ENCODE results near the gene TOR2A.

TOR2A gene

DNA sequence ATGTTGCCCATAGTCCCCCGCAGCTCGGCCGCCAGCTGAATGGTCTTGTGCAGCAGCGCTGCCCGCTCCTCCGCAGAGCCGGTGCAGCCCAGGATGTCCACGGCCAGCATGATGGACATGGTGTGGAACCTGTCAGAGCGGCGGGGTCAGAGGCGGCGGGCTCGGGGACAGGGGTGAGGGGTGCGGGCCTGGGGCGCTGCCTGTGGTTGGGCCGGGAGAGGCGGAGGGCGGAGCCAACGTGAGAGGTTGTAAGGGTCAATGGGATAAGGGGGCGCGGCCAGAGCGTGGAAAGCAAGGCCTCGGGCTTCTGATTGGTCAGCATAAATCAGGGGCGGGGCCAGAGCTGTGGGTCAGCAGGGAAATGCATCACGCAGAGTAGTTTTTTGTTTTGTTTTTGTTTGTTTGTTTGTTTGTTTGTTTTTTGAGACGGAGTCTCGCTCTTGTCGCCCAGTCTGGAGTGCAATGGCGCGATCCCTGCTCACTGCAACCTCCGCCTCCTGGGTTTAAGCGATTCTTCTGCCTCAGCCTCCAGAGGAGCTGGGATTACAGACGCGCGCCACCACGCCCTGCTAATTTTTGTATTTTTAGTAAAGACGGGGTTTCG is 6.8 kb upstream of the TOR2A start:
- no peak for DNase-seq

DNA sequence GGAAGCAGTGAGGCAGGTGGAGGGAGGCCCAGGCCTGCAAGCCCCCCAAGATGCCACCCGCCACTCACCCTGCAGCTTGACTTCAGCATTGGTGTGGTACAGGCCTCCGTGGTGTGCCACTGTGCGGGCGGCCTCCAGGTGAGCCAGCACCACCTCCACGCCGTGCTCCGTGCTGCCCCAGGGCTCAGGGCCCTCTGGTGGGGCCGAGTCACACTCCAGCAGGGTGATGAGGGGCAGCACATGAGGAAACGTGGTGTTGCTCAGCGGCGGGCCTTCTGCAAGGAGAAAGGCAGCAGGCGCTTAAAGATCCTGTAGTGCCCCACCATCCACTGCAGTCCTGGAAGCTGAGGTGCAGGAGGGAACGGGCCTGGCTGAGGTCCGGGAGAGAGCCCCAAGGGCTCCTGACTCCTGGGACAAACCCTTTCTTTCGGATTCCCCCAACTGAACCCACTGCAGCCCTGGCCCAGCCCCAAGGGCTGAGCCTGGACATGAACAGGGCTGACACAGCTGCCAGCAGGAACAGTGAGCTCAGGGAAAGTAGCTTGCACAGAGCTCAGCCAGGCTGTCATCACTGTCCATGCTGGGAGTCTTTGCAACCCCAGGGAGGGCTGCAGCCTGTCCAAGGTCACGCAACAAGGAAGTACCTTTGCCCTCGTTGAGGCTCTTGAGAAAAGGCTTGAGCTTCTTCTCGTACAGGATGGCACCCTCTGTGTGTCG is 4.7 kb upstream of the TOR2A start:
- DNase-seq = no peak

GRCh38 chr9:127738666-127739065 is 3.6 kb upstream of the TOR2A start:
- no peak for DNase-seq

GRCh38 chr9:127735530-127736185 is 564 bp upstream of the TOR2A start:
- no peak for DNase-seq

DNA sequence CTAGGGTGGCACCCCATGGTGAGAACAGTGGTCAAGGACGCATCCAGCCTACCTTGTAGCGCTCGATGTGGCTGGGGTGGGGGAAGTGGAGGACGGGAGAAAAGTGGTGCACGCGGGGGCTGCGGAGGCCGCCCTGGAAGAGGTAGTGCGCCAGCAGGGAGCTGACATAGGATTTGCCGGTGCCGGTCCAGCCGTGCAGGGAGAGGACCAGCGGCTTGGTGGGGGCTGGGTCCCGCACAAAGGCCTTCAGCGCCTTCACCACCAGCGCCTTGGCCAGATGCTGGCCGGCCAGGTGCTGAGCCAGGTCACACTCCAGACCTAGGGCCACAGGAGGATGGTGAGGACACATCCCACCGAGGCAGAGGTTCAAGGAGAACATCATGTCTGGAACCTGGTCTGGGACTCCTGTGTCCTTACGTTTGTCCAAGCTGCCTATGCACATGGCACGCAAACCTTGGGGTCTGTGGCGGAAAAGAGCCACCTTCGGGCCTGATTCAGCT is 797 bp downstream of the TOR2A start:
- DNase-seq = no peak

GRCh38 chr9:127733614-127734013 is 1.5 kb downstream of the TOR2A start:
- DNase-seq = no peak

GRCh38 chr9:127732444-127732843 is 2.6 kb downstream of the TOR2A start:
- no peak for DNase-seq

GRCh38 chr9:127731938-127732337 is 3.2 kb downstream of the TOR2A start:
- no peak for DNase-seq

DNA sequence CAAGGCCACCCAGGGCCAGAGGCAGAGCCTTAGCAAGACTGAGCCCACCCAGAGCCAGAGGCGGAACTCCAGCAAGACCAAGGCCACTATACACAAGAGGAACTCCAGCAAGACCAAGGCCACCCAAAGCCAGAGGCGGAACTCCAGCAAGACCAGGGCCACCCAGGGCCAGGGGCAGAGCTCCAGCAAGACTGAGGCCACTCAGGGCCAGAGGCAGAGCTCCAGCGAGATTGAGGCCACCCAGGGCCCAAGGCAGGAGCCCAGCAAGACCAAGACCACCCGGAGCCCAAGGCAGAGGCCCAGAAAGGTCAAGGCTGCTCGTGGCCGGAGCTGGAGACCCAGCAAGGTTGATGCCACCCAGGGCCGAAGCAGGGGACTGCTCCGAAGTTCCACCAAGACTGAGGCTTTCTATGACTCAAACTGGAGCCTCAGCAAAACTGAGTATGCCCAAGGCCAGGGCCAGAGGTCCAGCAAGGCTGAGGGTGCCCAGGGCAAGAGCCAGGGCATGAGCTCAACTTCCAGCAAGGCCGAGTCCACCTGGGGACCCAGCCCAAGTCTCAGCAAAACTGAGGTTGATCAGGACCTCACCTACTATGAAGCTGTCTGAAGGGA is 4.2 kb downstream of the TOR2A start:
- DNase-seq = no peak

DNA sequence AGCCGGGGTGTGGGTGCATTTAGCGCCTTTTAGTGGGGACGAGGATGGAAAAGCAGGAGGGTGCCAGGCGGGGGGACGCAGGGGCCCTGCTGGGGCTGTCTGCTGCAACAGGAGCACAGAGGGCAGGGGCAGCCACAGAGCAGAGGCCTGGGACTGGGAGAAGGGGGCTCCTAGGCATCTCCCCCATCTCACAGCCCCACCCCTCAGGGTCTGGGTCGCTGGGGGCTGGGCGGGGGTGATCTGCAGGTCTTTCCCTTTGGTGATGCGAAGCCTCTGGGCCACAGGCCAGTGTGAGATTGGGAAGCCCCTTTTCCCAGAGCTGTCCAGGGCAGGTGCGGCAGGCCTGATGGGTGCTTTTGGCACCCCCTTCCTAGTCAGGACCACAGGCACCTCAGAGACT is 4.8 kb downstream of the TOR2A start:
- DNase-seq = no peak

GRCh38 chr9:127729522-127730256 is 5.4 kb downstream of the TOR2A start:
- no peak for DNase-seq

DNA sequence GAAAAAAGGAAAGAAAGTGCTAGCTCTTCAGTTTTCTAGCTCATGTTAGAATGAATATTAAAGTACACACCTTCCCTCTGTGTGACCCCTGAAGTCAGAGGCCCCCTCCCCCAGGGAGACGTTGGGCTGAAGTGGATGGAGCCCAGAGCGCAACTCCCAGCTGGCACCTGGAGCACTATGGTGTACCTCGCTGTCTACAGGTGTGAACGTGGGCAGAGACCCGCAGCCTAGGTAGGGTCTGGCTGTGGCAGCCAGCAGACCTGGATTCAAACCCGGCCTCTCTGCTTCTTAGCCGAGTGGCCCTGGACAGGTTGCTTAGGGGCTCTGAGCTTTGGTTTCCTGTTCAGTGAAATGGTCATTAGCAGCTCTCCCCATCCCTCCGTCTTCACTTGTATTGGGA is 6.3 kb downstream of the TOR2A start:
- DNase-seq = no peak

DNA sequence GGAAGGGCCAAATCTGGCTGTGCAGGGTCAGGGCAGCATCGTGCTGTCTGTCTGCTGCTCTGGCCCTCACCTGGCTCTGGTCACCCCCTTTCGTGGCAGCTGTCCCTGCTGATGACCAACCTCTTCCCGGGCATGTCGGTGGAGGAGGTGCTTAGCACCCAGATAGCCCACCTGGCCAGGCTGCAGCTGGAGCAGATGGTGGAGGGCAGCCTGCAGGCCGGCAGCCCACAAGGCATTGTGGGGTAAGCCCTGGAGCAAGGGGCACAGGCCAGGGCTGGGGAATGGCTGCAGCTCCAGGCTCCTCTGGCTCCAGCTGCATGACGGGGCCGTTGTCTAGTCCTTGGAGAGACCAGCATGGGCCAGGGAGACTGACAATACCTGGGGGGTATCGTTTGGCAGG is 8.2 kb downstream of the TOR2A start:
- no peak for DNase-seq

- no peak for DNase-seq
Observed at GRCh38 chr9:127724012-127724411, 11.1 kb downstream of the TOR2A start.

DNA sequence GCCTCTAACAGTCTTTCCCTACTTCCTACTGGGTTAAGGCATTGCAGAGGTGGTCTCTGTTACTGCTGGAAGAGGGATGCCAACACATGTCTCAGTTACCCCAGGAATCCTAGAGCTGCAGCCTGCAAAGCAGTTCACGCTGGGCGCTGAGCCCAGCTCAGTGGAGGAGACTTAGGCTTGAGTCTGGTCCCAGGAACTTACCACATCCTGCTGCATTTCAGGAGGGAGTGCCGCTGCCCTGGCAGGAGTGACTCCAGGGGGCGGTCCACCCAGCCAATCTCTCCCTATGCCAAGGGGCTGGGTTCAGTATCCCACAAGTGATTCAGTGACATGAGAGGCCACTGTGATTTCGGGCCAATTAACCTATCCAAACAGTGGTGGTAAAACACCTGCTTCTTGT is 11.7 kb downstream of the TOR2A start:
- no peak for DNase-seq

- DNase-seq = no peak
Observed at GRCh38 chr9:127723013-127723412, 12.1 kb downstream of the TOR2A start.

DNA sequence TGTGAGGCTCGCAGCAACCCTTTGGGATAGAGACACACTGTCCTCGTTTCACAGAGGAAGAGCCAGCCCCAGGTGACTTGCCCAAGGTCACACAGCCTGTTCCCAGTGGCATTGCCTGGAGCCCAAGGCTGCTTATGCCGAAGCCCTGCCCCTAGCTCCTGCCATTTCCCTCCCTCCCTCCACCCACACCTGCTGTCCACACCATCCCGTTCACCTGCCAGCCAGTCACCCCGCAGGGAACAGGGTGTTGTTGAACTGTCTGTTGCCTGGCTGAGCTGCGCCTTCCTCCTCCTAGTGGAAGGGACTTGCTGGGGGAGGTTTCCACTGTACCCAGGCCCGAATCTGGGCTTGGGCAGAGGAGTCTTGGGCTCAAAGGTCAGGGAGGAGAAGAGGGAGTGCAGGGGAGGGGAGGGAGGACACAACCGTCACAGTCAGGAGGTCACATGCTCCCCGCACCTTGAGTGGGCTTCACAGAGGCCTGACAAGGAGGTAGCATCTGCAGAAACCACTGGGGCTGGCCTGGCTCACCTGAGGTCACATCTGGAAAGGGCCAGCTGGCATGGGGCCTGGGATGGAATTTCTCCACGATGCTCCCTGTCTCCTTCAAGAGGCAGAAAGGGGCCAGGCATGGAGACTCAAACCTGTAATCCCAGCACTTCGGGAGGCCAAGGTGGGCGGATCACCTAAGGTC is 12.9 kb downstream of the TOR2A start:
- no peak for DNase-seq

DNA sequence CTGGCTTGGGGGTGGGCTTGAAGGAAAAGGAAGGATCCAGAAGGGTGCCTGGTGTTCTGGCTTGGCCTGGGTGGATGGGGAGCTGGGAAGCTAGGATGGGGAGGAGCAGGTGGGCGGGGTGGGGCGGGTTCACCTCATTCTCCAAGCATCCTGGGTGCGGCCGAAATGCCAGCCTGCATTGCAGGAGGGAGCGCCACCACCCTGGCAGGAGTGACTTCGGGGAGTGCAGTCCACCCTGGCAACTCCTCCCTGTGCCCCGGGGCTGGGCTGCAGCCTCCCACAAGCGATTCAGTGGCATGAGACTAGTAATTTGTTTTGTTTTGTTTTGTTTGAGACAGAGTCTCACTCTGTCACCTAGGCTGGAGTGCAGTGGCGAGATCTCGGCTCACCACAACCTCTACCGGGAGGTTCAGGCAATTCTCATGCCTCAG is 13.7 kb downstream of the TOR2A start:
- DNase-seq = no peak

DNA sequence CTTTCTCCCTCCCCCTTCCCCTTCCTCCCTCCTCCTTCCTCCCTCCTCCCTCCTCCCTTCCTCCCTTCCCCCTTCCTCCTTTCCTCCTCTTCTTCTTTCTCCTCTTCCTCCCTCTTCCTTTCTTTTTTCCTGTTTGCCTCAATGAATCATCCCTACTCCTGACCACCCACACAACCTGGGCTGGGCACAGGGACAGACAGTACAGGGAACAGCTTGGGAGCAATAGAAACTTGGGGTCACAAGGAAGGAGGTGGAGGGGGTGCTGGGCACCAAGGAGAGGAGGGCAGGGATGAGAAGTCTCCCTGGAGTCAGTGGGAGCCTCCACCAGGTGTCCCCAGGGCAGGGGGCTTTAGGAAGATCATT is 14.2 kb downstream of the TOR2A start:
- no peak for DNase-seq

DNA sequence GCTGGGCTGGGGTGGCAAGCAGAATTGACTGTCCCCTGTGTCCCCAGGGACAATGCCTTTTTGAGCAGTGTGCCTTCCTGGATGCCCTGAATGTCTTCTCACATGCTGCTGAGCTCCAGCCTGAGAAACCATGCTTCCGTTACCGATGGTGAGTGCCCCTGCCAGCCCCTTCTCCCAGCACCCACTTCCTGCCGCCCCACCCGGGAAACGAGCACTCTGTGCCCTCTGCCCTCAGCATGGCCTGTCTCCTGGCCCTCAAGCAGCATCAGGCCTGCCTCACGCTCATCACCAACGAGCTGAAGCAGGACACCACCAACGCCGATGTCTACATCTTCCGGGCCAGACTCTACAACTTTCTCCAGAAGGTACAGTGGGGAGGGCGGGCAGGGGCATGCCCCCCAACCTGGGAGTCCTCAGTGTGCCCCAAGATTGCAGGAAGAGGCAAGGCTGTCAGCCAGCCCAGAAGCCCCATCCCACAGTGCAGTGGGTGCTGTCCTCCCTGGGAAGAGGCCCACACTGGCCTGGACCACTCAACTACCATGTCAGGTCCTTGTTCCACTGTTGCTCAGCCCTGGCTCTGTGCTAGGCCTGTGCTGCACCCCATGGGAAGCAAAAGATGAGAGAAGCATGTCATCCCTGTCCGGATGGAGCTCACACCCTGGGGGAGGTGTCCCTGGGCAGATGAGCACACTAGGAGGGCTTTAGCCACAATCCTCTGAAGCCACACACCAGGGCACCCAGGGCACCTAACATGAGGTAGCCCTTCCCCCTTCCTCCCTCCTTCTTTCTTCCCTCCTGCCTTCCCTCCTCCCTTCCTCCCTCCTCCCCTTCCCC is 14.8 kb downstream of the TOR2A start:
- no peak for DNase-seq

GRCh38 chr9:127717766-127718165 is 17.3 kb downstream of the TOR2A start:
- no peak for DNase-seq

DNA sequence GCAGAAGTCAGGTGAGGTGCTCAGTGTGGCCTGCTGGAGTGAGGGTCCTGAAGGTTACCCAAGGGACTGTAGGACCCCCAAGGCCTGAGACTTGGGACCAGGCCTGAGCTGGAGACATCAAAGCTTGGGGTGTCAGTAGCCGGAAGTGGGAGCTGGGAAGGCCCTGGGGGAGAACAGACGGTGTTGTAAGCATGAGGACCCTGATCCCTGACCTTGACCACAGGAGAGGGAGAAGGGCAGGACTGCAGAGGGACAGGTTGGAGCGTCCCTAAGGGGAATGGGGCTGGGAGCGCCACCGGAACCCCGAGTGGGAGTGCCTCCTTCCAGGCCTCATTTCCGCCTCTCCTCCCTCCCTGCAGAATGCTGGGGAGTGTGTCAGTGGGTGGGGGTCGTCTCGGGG is 18.7 kb downstream of the TOR2A start:
- DNase-seq = no peak
